GM13976 (cell line): ENCODE measurements around the gene RAB11B.
"Not testable (repeated sequence)": the region's sequence is repeated elsewhere in the genome, so short reads cannot be mapped to it uniquely, and the experiment has no call there.

Source experiments
- DNase-seq: peaks from one replicate; pipeline ENCODE4 v3.0.0; 2012; ENCODE audit warnings: low spot score
- CTCF ChIP-seq: IDR thresholded peaks from 2 replicates; pipeline ENCODE4 v1.5.1; 2012; ENCODE audit warnings: borderline replicate concordance, mild to moderate bottlenecking; ENCODE audit not compliant: insufficient read depth; ENCODE audit errors: extremely low read depth, missing control alignments, control extremely low read depth
- in situ Hi-C: fragments of 300-500 bp; cut with MboI; formaldehyde crosslinking; loops from one replicate; pipeline ENCODE4 v1.12.0; 2022; ENCODE audit warnings: low sequenced_read_pairs, mixed read lengths, inconsistent platforms; ENCODE audit not compliant: unreplicated experiment

Gene RAB11B

GRCh38 chr19:8389891-8390616 lies at the start of gene RAB11B:
RAB11B (plus strand) TSS chr19:8390360; CDS start chr19:8390417, 57 bp downstream.
- no peak for TF ChIP-seq CTCF
- peak; percentile 97 for DNase-seq
- in situ Hi-C loops, result no loop called here

- DNase-seq, in situ Hi-C loops: not testable (repeated sequence)
These were observed 48.7 kb upstream of the RAB11B start for GRCh38 chr19:8341504-8341903.

- no peak for DNase-seq
- TF ChIP-seq CTCF, result no peak
- in situ Hi-C loops, result no loop called here
These were observed 47.9 kb upstream of the RAB11B start for GRCh38 chr19:8342316-8342683.

GRCh38 chr19:8342684-8343482 lies 47.3 kb upstream of the RAB11B start, which contains the start of gene KANK3:
KANK3 (minus strand) TSS chr19:8343262; CDS start chr19:8337828, 5,434 bp downstream.
- no peak for TF ChIP-seq CTCF
- in situ Hi-C loops, result no loop called here
- DNase-seq, result peak; percentile 100

- no peak for DNase-seq
- TF ChIP-seq CTCF, result no peak
- in situ Hi-C loops, result no loop called here
These were observed 46.7 kb upstream of the RAB11B start for GRCh38 chr19:8343483-8343844.

GRCh38 chr19:8349629-8350372 lies 40.4 kb upstream of the RAB11B start:
- in situ Hi-C loops, result not testable (repeated sequence)

GRCh38 chr19:8352134-8352827 lies 37.9 kb upstream of the RAB11B start:
- peak; percentile 6 for DNase-seq
- no peak for TF ChIP-seq CTCF
- in situ Hi-C loops, result no loop called here

More at GRCh38 chr19:8349629-8350372, 40.4 kb upstream of the RAB11B start:
- not testable (repeated sequence) for DNase-seq

GRCh38 chr19:8352845-8353244 lies 37.3 kb upstream of the RAB11B start:
- DNase-seq, in situ Hi-C loops: not testable (repeated sequence)
